ENCODE measurements around the gene GALNT13.
A peak's percentile ranks its signal among the peaks of the same experiment; 100 is the strongest.

Gene GALNT13

DNA sequence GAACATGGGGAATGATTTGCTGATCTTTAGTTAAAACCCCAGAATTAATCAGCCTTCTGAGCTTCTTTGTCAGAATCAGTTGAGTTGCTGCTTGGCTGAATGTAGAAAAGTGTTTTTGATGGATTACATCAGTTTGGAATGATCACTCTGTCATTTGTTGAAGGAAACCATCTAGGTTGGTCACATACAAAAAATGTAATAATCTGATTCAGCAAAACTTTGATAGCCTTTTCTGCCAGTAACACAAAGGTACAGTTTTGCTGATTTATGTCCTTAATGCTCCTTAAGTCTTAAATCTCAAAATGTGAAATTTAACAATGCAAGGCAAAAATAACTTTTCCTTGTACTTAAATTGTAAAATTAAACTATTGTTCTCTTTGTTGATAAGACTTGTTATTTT is 74.3 kb downstream of the GALNT13 start:
- no peak for DNase-seq

DNA sequence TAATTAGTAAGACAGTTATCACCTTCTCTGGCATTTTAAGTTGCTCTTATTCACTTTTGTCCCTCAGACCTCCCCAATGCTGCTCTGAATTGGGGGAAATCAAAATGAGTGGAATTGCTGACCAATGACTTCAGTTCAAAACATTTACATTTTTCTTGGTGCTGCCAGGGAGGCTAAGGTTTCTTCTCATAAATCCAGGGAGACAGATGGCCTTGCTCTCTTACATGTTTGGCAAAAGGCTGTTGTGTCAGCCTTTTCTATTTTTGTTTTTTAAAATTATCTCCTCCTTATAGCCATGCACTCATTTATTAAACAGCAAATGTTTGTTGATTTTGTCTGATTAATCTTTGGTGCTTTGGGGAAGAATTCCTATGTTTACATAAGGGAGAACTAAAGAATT is 82.0 kb downstream of the GALNT13 start:
- peak; percentile 43 for DNase-seq

- DNase-seq, result peak; percentile 34
Observed at GRCh38 chr2:153963256-153963655, 91.5 kb downstream of the GALNT13 start.

DNA sequence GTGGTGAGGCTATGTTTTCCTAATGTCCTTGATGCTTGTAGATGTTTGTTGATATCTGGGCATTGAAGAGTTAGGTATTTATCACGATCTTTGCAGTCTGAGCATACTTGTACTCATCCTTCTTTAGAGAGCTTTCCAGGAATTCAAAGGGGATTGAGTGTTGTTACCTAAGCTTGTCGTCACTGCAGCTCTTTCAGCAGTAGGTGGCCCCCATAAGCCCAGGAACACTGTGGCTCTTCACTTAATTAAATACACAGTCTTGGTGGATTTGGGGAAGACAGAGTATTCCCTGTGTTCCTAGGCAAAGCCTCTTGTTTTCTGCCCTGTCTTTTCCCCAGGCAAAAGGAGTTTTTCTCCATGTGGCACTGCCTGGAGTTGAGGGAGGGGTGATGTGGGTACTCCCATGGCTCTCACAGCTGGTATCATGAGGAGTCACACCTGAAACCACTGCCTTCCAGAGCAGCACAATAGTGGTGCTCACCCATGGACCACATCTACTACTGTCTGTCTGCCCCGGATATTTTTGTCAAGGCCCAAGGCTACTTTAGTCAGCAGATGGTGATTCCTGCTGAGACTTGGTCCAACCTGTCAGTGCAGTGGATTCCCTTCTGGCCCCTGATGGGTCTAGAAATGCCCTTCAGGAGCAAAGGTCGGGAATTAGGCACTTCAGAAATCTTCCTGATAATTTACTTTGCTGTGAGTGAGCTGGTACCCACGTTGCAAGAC is 95.7 kb downstream of the GALNT13 start:
- DNase-seq, result no peak

GRCh38 chr2:153971250-153971649 is 99.5 kb downstream of the GALNT13 start:
- DNase-seq, result no peak

DNA sequence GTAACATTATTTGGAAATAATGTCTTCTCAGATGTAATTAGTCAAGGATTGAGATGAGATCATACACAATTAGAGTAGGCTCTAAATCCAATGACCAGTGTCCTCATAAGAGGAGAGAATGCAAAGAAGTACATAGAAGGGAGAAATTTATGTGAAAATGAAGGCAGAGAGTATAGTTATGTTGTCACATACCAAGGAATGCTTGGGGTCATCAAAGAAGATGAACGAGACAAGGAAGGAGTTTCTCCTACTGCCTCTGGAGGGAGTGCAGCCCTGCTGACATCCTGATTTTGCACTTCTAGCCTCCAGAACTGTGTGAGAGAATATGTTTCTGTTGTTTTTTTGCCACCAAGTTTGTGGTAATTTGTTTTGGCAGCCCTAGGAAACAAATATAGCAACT is 100.1 kb downstream of the GALNT13 start:
- DNase-seq, result no peak

DNA sequence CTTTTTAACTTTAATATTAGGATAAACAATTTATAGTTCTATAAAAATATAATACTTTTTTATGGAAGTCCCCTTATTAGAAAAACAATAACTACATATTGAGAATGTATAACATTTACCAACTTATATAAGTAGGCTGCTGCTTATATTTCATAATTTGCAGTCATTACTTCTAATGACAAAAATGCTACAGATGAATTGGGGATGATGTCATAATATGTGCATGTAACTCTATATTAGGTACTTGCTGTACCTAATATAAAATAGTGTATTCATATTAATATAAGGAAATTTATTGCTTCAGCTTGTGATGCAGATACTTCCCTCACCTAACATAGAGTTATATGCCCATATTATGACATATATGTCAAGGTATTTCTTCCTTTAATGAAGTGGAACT is 100.7 kb downstream of the GALNT13 start:
- DNase-seq, result no peak

GRCh38 chr2:153986488-153987229 is 114.9 kb downstream of the GALNT13 start:
- no peak for DNase-seq

DNA sequence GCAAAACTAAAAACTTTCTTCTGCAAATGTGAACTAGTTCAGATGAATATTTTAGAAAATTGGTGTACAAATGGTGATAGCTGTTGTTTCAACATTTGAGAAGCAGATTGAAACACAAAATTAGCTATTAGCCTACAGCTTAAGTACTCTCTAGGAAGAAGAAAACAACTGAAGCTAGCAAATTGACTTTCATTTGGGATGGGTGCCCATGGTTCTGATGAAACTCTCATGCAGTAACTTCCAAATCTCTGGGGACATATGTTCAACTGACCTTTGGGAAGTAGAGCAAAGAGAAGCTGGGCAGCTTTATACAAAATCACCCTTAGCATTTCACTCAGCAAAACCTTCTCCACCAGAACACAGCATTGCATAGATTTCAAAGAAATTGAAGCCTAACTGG is 119.0 kb downstream of the GALNT13 start:
- DNase-seq, result no peak

- DNase-seq, result no peak
Observed at GRCh38 chr2:154013514-154013913, 141.8 kb downstream of the GALNT13 start.

DNA sequence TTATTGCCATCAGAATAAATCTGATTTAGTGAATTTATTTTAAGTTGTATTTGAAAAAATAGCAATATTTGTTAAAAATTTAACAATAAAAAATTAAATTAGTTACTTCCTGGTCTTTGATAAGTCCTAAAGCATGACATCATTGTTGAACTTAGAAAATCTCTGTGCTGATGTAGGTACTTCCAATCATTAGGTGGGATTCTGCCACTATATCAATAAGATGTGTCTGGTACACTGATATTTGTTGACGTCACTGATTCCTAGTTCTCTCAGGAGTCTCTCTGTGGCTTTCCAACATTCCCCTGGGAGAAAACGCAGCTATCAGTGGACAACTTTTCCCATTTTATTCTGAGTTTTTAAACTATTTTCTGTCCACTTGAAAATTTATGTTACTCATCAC is 143.5 kb downstream of the GALNT13 start:
- no peak for DNase-seq

DNA sequence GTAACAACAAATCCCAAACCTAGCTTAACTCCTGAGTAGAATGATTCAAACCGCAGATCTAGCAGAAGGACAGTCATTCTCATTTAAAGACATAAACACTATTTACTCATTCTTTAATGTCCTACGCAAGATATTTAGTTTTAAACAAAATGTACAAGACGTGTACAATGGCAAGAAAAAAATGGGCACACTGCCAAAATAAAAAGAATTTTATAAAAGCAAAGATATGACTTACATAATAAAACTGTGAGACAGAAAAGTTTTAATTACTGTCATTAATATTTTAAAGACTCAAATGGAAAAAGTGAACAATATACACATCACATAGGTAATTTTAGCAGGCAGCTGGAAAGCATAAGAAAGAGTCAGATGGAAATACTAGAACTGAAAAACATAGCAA is 157.8 kb downstream of the GALNT13 start:
- no peak for DNase-seq

GRCh38 chr2:154032220-154032619 is 160.5 kb downstream of the GALNT13 start:
- no peak for DNase-seq

DNA sequence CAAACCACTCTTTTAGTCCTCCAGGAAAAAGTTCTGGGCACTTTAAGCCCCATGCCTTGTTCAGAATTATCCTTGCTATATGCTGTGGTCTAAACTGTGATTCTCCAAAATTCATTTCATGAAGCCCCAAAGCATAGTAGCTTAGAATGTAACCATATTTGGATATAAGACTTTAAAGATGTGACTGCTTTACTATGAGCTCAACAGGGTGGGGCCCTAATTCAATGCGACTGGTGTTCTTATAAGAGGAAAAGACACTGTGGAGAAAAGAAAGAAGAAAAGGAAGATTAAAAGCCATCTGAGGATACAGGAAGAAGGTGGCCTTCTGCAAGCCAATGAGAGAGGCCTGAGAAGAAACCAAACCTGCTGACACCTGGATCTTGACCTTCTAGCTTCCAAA is 174.8 kb downstream of the GALNT13 start:
- no peak for DNase-seq

- DNase-seq, result no peak
Observed at GRCh38 chr2:154048905-154049304, 177.2 kb downstream of the GALNT13 start.

GRCh38 chr2:154049561-154049960 is 177.8 kb downstream of the GALNT13 start:
- no peak for DNase-seq

DNA sequence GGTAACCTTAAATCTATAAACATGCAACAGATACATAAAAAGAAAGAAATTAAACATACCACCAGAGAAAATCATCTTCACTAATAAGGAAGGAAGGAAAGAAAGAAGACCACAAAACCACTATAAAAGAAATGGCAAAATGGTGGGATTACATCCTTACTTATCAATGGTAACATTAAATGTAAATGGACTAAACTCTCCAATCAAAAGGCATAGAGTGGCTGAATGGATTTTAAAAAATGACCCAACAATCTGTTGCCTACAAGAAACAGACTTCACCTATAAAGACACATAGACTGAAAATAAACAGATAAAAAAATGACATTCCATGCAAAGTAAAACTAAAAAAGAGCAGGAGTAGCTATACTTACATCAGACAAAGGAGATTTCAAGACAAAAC is 195.4 kb downstream of the GALNT13 start:
- DNase-seq, result no peak

DNA sequence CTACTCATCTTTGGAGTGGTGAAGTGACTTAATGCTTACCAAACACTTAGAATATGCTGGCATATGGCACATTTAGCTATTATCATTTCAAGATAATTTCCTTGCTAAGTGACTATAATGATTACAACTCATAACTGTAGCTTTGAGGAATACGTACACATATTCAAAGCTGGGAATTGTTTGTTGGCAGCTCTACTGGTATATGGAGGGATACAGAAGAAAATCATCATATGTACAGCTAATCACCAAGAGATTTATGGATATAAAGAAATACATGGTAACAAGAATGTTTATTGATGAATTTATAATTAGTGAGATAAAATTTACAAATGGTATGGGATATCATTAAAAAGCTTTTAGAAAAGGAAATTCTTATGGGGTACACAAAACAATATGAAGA is 207.2 kb downstream of the GALNT13 start:
- DNase-seq, result no peak

GRCh38 chr2:154092571-154092970 is 220.8 kb downstream of the GALNT13 start:
- no peak for DNase-seq

DNA sequence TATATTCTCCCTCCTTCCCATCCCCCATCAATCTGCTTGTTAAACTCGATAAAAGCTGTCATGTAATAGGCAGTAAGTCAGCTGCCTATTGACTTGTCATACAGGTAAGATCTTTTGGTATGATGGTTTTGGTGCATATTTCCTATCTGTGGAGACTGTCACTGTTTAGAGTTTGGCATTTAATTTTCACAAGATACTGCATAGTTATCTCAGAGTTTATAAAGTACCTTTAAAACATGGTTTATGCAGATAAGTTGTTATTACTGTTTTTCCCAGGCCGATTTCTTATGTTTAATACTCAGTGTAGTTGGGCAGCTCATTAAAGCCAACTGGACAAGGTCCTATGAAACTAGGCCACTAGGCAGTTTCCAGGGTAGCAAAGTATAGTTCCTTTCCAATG is 222.1 kb downstream of the GALNT13 start:
- no peak for DNase-seq

DNA sequence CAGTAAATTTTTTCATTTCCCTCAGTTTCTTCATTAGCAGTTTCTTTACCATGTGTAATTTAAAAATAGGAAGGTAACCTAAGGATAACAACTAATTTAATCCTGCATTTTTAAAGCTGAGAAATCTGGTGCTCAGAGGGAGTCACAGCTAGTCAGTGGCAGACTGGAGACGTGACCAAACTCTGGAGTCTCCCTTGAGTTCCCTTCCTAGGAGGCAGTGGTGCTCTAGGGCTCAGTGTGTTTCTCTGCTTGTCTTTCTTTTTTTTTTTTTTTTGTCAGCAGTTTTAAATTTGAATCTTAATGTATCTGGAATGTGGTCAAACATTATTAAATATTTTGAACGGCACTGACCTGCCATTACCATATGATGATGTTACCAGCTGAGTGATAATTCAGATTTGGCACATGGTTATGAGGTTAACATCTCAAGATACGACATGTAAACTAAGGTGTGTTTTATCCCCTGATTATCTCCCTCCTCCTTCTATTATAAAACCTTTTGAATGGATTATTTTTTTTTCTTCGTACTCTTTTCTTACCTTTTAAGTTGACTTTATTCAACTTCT is 226.2 kb downstream of the GALNT13 start:
- DNase-seq, result no peak

DNA sequence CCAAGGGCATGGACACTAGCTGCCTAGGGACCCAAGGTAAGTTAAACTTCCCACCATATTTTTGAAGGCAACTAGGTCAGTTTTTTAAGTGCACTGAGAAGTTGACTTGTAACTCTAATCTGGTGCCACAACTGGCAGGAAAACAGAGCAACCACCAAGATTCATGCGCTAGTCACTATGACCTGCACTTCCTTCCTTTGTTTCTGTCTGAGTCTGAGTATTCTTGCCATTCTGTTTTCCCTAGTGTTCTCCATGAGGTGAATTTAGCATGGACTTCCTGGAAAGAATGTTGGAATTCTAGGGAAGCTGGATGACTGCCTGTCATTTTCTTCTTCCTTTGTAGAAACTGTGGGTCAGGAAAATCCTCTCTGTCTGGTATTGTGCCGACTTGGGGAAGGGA is 249.0 kb downstream of the GALNT13 start:
- DNase-seq, result no peak

- no peak for DNase-seq
Observed at GRCh38 chr2:154125891-154126290, 254.2 kb downstream of the GALNT13 start.

DNA sequence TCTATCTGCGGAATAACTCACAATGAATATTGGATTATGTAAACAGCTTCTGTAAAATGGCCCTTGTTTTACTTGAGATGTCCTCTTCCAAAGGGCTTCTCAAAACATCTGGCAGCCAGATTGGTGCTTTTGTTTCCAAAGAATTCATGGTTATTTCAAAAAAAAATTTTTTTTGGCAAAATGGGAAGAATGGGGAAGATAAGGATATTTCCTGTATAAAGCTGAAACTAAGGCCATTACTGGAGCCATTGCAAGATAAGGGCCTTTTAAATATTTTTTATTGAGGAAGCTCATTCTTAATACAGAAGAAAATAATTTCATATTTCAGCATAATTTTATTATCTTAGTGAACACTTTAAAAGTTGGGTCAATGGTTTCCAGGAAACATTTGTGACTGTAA is 259.1 kb downstream of the GALNT13 start:
- no peak for DNase-seq

Measured in NCI-H446 treated with DMSO at 0.1 percent for 48 hours (cell line).